HepG2 (cell line): ENCODE data around the gene NPB. TPM values are rescaled to one million over a fixed set of nuclear protein-coding genes. Genes with fewer than 3 reads are reported as not detected.
A peak's percentile ranks its signal among the peaks of the same experiment; 100 is the strongest.

ENCODE experiments used
- AGO2 ChIP-seq: fragments of 200-400 bp; formaldehyde crosslinking; optimal IDR thresholded peaks from 2 replicates; pipeline ENCODE3; 2017; ENCODE audit warnings: mild to moderate bottlenecking, low read depth, low read length, moderate library complexity
- KMT2A ChIP-seq: sonication (generic); formaldehyde crosslinking; IDR thresholded peaks from 2 replicates; pipeline ENCODE4 v1.4.0; 2020; ENCODE audit warnings: missing genetic modification reagents
- SALL2 ChIP-seq: sonication (generic); formaldehyde crosslinking; IDR thresholded peaks from 2 replicates; pipeline ENCODE4 v1.8.1; 2023; ENCODE audit warnings: mild to moderate bottlenecking, missing genetic modification reagents, inconsistent platforms
- ZMYM3 ChIP-seq: sonication (generic); formaldehyde crosslinking; IDR thresholded peaks from 2 replicates; pipeline ENCODE4 v1.5.1; 2020; ENCODE audit warnings: mild to moderate bottlenecking, missing genetic modification reagents
- ZNF224 ChIP-seq: sonication (generic); formaldehyde crosslinking; IDR thresholded peaks from 2 replicates; pipeline ENCODE4 v1.5.0; 2020; ENCODE audit warnings: mild to moderate bottlenecking, missing genetic modification reagents
- ZSCAN29 ChIP-seq: sonication (generic); formaldehyde crosslinking; conservative IDR thresholded peaks from 2 replicates; pipeline ENCODE4 v1.4.0; 2020; ENCODE audit warnings: mild to moderate bottlenecking, missing genetic modification reagents
- polyA plus RNA-seq, 8 experiments: library from polyadenylated mRNA; depleted of rRNA in 3 of 8; stranded (reverse) in 7 of 8; unstranded in 1 of 8; fragments of >200 nt; fragmentation: Illumina TruSeq in 4 of 8; extraction: Trizol in 4 of 8; gene quantifications; 2 replicates each; pipeline versions ENCODE4 v1.2.1 to v1.2.3, GENCODE V29; 2011 to 2016; ENCODE audit warnings: low read depth in 4 of 8, missing spikeins in 1 of 8, mixed read lengths in 1 of 8; ENCODE audit not compliant: insufficient read depth in 1 of 8
- total RNA-seq, 5 experiments: library from RNA; depleted of rRNA; stranded (reverse); fragments of >200 nt; fragmentation: Illumina TruSeq; extraction: Trizol; gene quantifications; 2 replicates each; pipeline ENCODE4 v1.2.3, GENCODE V29; 2016; ENCODE audit warnings: low read depth in 1 of 5
- TF ChIP-seq, protein P1 (sequence below): sonication (generic); formaldehyde crosslinking; IDR thresholded peaks from 2 replicates; pipeline ENCODE4 v1.4.0; 2020; ENCODE audit warnings: missing genetic modification reagents
- TF ChIP-seq, protein P2 (sequence below): sonication (generic); formaldehyde crosslinking; IDR thresholded peaks from 2 replicates; pipeline ENCODE4 v1.8.1; 2023; ENCODE audit warnings: mild to moderate bottlenecking, inconsistent platforms, moderate library complexity, missing genetic modification reagents, borderline replicate concordance
- TF ChIP-seq, protein P3 (sequence below): sonication (generic); formaldehyde crosslinking; IDR thresholded peaks from 2 replicates; pipeline ENCODE4 v1.4.0; 2020; ENCODE audit warnings: missing genetic modification reagents, borderline replicate concordance

NPB gene
- total and polyA plus RNA-seq, 2 of the 13 experiments (the other 11 are each of a cell fraction or from before 2014, with no cell fraction given): 0.11 to 0.93 TPM

DNA sequence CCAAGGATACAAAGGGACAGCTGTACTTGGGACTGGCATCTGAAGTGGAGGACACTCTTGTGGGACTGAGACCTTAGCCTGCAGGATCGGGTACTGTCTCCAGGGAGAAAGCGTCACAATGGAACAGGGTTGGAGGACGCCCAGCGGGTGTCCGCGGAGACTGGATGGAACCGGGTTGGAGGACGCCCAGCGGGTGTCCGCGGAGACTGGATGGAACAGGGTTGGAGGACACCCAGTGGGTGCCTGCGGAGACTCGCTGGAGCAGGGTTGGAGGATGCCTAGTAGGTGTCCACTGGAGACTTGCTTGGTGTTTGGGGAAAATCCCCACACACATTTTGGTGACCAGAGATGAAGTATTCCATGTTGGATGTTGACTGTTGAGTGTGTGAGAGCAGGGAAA is 45.2 kb downstream of the NPB start, which contains the start of gene MYADML2 (continued):
- TF ChIP-seq, protein P1, sequence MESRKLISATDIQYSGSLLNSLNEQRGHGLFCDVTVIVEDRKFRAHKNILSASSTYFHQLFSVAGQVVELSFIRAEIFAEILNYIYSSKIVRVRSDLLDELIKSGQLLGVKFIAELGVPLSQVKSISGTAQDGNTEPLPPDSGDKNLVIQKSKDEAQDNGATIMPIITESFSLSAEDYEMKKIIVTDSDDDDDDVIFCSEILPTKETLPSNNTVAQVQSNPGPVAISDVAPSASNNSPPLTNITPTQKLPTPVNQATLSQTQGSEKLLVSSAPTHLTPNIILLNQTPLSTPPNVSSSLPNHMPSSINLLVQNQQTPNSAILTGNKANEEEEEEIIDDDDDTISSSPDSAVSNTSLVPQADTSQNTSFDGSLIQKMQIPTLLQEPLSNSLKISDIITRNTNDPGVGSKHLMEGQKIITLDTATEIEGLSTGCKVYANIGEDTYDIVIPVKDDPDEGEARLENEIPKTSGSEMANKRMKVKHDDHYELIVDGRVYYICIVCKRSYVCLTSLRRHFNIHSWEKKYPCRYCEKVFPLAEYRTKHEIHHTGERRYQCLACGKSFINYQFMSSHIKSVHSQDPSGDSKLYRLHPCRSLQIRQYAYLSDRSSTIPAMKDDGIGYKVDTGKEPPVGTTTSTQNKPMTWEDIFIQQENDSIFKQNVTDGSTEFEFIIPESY (CRISPR knock-in tag): peak; percentile 53; the same call in 1 of the 2 replicates
- no peak for TF ChIP-seq ZMYM3 (CRISPR knock-in tag)
- no peak for TF ChIP-seq KMT2A (CRISPR knock-in tag)
- TF ChIP-seq SALL2 (CRISPR knock-in tag): no peak
- TF ChIP-seq, protein P2, sequence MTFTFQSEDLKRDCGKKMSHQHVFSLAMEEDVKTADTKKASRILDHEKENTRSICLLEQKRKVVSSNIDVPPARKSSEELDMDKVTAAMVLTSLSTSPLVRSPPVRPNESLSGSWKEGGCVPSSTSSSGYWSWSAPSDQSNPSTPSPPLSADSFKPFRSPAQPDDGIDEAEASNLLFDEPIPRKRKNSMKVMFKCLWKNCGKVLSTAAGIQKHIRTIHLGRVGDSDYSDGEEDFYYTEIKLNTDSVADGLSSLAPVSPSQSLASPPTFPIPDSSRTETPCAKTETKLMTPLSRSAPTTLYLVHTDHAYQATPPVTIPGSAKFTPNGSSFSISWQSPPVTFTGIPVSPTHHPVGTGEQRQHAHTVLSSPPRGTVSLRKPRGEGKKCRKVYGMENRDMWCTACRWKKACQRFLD (CRISPR knock-in tag): no peak
- no peak for TF ChIP-seq ZNF224 (CRISPR knock-in tag)
- TF ChIP-seq, protein P3, sequence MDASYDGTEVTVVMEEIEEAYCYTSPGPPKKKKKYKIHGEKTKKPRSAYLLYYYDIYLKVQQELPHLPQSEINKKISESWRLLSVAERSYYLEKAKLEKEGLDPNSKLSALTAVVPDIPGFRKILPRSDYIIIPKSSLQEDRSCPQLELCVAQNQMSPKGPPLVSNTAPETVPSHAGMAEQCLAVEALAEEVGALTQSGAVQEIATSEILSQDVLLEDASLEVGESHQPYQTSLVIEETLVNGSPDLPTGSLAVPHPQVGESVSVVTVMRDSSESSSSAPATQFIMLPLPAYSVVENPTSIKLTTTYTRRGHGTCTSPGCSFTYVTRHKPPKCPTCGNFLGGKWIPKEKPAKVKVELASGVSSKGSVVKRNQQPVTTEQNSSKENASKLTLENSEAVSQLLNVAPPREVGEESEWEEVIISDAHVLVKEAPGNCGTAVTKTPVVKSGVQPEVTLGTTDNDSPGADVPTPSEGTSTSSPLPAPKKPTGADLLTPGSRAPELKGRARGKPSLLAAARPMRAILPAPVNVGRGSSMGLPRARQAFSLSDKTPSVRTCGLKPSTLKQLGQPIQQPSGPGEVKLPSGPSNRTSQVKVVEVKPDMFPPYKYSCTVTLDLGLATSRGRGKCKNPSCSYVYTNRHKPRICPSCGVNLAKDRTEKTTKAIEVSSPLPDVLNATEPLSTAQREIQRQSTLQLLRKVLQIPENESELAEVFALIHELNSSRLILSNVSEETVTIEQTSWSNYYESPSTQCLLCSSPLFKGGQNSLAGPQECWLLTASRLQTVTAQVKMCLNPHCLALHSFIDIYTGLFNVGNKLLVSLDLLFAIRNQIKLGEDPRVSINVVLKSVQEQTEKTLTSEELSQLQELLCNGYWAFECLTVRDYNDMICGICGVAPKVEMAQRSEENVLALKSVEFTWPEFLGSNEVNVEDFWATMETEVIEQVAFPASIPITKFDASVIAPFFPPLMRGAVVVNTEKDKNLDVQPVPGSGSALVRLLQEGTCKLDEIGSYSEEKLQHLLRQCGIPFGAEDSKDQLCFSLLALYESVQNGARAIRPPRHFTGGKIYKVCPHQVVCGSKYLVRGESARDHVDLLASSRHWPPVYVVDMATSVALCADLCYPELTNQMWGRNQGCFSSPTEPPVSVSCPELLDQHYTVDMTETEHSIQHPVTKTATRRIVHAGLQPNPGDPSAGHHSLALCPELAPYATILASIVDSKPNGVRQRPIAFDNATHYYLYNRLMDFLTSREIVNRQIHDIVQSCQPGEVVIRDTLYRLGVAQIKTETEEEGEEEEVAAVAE (CRISPR knock-in tag): no peak
- TF ChIP-seq AGO2: no peak
- TF ChIP-seq ZSCAN29 (CRISPR knock-in tag): no peak
